Epithelial cell of proximal tubule (primary cell): ENCODE measurements around the gene ENHO. TPM values are rescaled to one million over a fixed set of nuclear protein-coding genes. Genes with fewer than 3 reads are reported as not detected.

Experiments
- DNase-seq: peaks from one replicate; pipeline ENCODE4 v3.0.0-alpha.2; 2011; ENCODE audit warnings: low read depth
- H3K4me3 ChIP-seq: 2 replicates; pipeline ENCODE4 v1.5.1; 2011; ENCODE audit warnings: low read depth, mild to moderate bottlenecking, low read length
- total RNA-seq: library from RNA; depleted of rRNA; stranded (reverse); fragments of >200 nt; gene quantifications from 2 replicates; pipeline ENCODE4 v1.2.3, GENCODE V29; 2015
- TF ChIP-seq, protein P1 (sequence below): conservative IDR thresholded peaks from 2 replicates; pipeline ENCODE4 v1.5.1; 2012; ENCODE audit warnings: low read depth, mild to moderate bottlenecking, low read length

ENHO gene
- total RNA-seq, 1 donor from 2014 or later: 0.75 TPM

DNA sequence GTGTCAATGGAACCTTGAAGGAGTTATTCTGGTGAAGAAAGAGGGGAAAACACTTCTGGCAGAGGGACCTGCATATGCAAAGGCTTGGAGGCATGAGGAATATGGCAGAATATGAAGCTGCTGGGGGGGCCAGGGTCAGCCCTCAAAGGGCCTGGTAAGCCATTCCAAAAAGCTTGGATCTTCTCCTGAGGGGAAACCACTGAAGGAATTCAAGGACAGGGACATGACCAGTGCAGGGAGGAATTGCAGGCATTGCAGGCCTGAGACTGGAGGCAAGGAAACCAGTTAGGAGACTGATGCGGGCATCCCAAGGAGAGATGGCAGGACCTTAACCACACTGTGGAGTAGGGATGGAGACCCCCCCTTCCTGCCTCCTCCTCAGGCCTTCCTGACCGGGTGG is 21.4 kb downstream of the ENHO start:
- DNase-seq: no peak
- H3K4me3 ChIP-seq: no peak overlapping the region
- TF ChIP-seq, protein P1, sequence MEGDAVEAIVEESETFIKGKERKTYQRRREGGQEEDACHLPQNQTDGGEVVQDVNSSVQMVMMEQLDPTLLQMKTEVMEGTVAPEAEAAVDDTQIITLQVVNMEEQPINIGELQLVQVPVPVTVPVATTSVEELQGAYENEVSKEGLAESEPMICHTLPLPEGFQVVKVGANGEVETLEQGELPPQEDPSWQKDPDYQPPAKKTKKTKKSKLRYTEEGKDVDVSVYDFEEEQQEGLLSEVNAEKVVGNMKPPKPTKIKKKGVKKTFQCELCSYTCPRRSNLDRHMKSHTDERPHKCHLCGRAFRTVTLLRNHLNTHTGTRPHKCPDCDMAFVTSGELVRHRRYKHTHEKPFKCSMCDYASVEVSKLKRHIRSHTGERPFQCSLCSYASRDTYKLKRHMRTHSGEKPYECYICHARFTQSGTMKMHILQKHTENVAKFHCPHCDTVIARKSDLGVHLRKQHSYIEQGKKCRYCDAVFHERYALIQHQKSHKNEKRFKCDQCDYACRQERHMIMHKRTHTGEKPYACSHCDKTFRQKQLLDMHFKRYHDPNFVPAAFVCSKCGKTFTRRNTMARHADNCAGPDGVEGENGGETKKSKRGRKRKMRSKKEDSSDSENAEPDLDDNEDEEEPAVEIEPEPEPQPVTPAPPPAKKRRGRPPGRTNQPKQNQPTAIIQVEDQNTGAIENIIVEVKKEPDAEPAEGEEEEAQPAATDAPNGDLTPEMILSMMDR: no peak

DNA sequence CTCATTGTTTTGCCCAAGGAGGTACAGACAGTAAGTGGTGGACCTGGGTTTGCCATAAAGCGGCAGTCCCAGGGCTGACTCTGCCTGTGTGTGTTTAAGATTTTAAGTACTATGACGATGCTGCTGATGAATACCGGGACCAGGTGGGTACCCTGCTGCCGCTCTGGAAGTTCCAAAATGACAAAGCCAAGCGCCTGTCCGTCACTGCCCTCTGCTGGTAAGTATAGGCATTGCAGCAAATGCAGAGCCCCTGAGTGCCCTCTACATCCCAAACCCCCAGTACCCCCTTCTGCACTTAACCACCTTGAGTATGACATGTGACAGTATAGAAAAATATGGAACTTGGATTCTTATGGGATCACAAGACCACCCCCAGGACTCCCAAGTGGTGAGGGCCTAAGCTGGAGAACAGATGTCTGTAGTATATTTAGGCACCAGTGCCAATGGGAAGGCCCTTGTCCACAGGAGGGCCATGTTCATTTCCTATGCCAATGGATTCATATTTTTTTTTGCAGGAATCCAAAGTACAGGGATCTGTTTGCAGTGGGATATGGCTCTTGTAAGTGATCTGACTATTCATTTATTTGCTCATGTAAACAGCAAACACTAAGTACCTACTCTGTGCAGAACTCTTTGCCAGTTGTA is 22.0 kb downstream of the ENHO start:
- TF ChIP-seq, protein P1: peak; percentile 99
- DNase-seq: no peak
- no peak overlapping the region for H3K4me3 ChIP-seq

DNA sequence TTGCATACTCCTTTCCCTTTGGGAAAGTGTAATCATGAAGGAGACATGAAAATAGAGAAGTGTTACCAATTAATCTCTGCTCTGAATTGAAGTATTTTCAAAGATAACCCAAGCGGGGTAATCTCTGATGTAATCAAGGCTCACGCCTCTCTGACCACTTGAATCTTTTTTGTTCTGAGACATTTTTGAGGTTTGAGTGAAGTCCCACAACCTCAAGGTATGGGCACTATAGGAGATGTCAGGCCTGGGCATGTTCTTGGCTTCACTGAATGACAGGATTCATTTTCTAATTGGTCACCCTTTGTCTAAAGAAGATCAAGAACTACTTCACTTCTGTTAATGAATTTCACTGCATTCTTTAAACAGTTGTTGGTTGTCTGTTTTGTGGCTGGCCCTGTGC is 23.7 kb downstream of the ENHO start:
- DNase-seq: no peak
- no peak overlapping the region for H3K4me3 ChIP-seq
- TF ChIP-seq, protein P1: no peak

DNA sequence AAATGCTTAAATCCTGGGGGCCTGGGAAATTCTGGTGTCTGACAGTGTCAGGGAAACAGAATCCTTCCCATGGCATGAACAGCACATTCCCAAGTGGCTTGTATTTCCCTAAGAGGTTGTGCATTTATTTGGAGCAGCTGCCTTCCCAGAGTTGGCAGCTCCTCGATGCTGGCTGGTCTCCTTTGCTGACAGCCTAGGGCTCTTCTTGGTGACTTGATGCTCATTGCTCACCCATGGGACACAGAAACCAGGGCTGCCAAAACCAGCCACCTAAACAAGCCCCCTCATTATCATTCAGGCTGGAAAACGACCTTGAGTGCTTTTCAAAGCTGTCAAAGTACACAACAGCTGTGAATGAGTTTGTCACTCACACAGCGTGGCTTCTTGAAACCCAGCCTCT is 24.2 kb downstream of the ENHO start:
- TF ChIP-seq, protein P1: no peak
- no peak for DNase-seq
- no peak overlapping the region for H3K4me3 ChIP-seq

DNA sequence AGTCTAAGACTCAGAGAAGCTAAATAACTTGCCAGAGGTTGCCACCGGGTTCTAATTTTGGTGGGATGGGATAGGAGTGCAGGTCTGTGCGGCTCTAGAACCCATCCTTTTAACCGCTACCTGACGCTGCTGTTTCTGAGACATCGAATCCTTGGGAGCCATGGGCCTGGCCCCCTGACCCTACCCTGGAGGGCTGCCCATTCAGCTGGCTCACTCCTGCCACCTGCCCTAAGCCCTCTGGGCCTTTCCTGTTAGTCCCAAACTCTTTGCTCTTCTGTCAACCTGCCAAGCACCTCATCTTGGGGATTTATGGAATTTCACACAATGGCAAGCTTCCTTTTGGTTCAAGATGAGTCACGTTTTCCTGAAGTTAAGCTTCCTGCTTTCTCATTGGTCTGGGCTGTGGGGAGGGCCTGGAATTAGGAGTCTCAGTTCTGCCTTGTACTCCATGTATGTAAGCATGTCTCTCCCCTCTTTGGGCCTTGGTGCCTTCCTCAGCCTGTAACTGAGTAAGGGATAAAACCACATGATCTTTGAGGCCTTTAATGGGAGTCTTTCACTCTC is 26.6 kb downstream of the ENHO start:
- no peak for DNase-seq
- TF ChIP-seq, protein P1: no peak
- no peak overlapping the region for H3K4me3 ChIP-seq

DNA sequence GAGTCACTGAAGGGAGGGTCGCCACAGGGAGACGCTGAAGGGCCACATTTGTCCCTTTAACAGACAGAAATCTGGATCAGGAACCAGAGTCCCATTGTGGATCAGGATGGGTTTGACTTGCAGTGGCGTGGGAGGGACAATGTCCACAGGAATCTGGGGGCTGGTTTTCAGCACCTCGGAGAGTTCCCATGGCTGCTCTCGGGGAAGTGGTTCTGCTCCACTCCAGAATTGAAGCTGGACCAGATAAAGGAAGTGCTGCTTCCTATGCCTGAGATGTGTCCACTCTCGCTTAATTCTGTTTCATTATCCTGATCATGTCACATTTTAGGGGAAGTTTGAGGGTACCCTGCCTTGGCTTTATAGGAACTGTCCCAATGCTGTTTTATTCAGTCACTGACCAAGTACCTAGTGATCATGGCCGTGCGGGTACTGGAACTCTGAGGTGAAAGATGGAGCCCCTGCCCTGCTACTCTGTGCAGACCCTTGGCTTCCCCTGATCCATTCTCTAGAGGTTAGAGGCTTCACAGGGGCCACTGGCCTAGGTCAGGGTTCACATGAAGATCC is 28.7 kb downstream of the ENHO start:
- DNase-seq: no peak
- TF ChIP-seq, protein P1: no peak

DNA sequence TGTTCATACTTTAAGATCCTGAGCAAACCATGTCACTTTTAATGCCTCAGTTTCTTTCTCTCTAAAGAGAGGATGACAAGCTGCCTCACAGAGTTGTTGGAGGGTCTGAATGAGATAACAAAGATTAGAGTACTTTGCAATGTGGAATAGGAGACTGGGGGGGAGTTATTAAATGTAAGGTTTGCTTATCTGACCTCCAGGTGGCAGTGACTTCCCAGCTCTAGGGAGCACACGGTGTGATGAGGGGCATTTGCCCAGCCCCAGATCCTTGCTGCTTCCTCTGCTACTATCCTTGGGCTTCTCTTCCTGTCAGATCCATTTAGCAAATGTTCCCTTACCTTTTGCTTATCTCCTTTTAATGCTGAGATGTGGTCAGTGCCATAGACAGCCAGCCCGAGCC is 30.7 kb downstream of the ENHO start:
- DNase-seq: no peak
- H3K4me3 ChIP-seq: no peak overlapping the region
- TF ChIP-seq, protein P1: no peak

More for the DNA sequence above, 28.7 kb downstream of the ENHO start:
- H3K4me3 ChIP-seq: no peak overlapping the region
